Measurements from ENCODE around the gene NTRK3.

NTRK3 gene

GRCh38 chr15:88264622-88265021, 8.1 kb upstream of the NTRK3 start:
- POLR2A ChIA-PET (ENCODE audit: low non-redundant PET), result interaction anchor here (0.6 kb wide), 1 partner anchor 13 kb away, joined by 3 read pairs; no protein-coding TSS in a partner anchor
- CTCF ChIA-PET, result no interaction called here
- no peak for DNase-seq (ENCODE audit: low spot score)

GRCh38 chr15:88262064-88262463, 5.5 kb upstream of the NTRK3 start:
- no peak overlapping the region for H3K27ac ChIP-seq
- no peak for TF ChIP-seq CTCF (conservative IDR thresholded peaks at IDR 0.05; ENCODE audit: low read depth)
- DNase-seq (ENCODE audit: low spot score), result no peak
- ChIA-PET POLR2A (ENCODE audit: low non-redundant PET) (no interaction called here), CTCF (no interaction called here)

More at GRCh38 chr15:88264622-88265021, 8.1 kb upstream of the NTRK3 start:
- no peak for TF ChIP-seq CTCF (conservative IDR thresholded peaks at IDR 0.05; ENCODE audit: low read depth)
- H3K27ac ChIP-seq, result no peak overlapping the region

- no peak overlapping the region for H3K27ac ChIP-seq
- CTCF ChIA-PET, result interaction anchor here (0.6 kb wide), 2 partner anchors 10 to 911 kb away, joined by 3 to 5 read pairs; no protein-coding TSS in a partner anchor
- TF ChIP-seq CTCF (conservative IDR thresholded peaks at IDR 0.05; ENCODE audit: low read depth), result no peak; the same call in 1 of the 2 replicates
- no peak for DNase-seq (ENCODE audit: low spot score)
- POLR2A ChIA-PET (ENCODE audit: low non-redundant PET), result no interaction called here
Measured at GRCh38 chr15:88258093-88258641, 1.6 kb upstream of the NTRK3 start.

- no peak for TF ChIP-seq CTCF (conservative IDR thresholded peaks at IDR 0.05; ENCODE audit: low read depth)
- CTCF ChIA-PET, result interaction anchor here (0.6 to 0.7 kb wide), 5 partner anchors 11 to 911 kb away, joined by 3 to 5 read pairs (median 3); no protein-coding TSS in a partner anchor
- H3K27ac ChIP-seq, result no peak overlapping the region
- POLR2A ChIA-PET (ENCODE audit: low non-redundant PET), result interaction anchor here (0.6 to 0.7 kb wide), 2 partner anchors 12 to 34 kb away, joined by 3 to 4 read pairs; no protein-coding TSS in a partner anchor
- DNase-seq (ENCODE audit: low spot score), result no peak
Measured at GRCh38 chr15:88257311-88258092, 963 bp upstream of the NTRK3 start.

GRCh38 chr15:88255484-88256278, 858 bp downstream of the NTRK3 start:
- ChIA-PET CTCF (interaction anchor here (0.7 to 0.8 kb wide), 2 partner anchors 9 to 600 kb away, joined by 5 to 9 read pairs; no protein-coding TSS in a partner anchor), POLR2A (ENCODE audit: low non-redundant PET) (no interaction called here)
- no peak for TF ChIP-seq CTCF (conservative IDR thresholded peaks at IDR 0.05; ENCODE audit: low read depth)
- no peak overlapping the region for H3K27ac ChIP-seq
- DNase-seq (ENCODE audit: low spot score), result peak; percentile 39

- POLR2A ChIA-PET (ENCODE audit: low non-redundant PET), result no interaction called here
Measured at GRCh38 chr15:88255087-88255483, 1.5 kb downstream of the NTRK3 start.

More at GRCh38 chr15:88255087-88255483, 1.5 kb downstream of the NTRK3 start:
- DNase-seq (ENCODE audit: low spot score), result no peak
- CTCF ChIA-PET, result interaction anchor here (0.7 kb wide), 1 partner anchor 600 kb away, joined by 5 read pairs; no protein-coding TSS in a partner anchor
- H3K27ac ChIP-seq, result no peak overlapping the region
- TF ChIP-seq CTCF (conservative IDR thresholded peaks at IDR 0.05; ENCODE audit: low read depth), result no peak
